ENCODE data around the gene CROCC2.

Gene CROCC2

DNA sequence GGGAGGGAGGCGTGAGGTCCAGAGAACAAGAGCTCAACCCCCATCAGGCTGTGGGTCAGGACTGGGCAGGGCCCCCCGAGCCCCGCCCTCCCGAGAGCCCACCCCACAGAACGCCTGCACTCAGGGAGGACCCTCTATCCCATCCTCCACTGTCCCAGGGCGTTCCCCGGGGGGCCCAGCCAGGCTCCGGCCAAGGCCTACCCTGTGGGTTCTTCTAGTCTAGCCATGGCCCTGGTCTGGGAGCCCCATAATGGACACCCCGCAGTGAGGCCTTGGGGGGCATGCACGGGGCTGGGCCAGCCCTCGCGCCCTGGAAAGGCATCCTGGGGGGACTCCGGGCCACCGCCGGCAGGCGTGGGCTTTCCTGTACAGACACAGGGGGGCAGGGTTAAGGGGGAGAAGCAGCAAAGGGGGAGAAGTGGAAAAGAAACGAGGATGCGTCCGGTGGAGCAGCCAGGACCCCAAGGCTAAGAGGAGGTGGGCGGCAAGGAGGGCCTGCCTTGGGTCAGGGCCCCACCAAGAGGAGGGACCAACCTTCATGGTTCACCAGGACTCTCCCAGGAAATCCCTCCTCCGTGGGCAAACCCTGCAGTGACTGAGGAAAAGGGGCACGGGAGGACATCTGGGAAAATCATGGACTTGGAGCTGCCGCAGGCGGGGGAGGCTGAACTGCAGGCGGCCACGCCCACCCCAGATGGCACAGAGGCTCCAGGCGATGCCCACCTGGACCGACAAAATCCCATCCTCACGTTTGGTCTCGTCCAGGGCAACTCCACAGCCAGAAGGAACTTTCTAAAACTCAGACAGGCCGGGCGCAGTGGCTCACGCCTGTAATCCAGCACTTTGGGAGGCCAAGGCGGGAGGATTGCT, 2.7 kb upstream of the CROCC2 start:
- Histone ChIP-seq H3K9ac (ENCODE audit: low read length) (no peak overlapping the region), H3K27me3 (replicated peaks; ENCODE audit: control insufficient read depth, insufficient read depth, low read length) (peaks cover 19% of the 10 kb centered on the region), H3K4me3 (ENCODE audit: low read length) (no peak overlapping the region), H3K9me3 (ENCODE audit: control insufficient read depth, low read length) (peaks cover 11% of the 10 kb centered on the region), H3K36me3 (ENCODE audit: control insufficient read depth, insufficient read depth, low read length, severe bottlenecking) (no peaks in the 10 kb centered on the region), H3K4me1 (ENCODE audit: control insufficient read depth, insufficient read depth, low read length) (no peaks in the 10 kb centered on the region)
- no peak for DNase-seq (ENCODE audit: low read depth)

DNA sequence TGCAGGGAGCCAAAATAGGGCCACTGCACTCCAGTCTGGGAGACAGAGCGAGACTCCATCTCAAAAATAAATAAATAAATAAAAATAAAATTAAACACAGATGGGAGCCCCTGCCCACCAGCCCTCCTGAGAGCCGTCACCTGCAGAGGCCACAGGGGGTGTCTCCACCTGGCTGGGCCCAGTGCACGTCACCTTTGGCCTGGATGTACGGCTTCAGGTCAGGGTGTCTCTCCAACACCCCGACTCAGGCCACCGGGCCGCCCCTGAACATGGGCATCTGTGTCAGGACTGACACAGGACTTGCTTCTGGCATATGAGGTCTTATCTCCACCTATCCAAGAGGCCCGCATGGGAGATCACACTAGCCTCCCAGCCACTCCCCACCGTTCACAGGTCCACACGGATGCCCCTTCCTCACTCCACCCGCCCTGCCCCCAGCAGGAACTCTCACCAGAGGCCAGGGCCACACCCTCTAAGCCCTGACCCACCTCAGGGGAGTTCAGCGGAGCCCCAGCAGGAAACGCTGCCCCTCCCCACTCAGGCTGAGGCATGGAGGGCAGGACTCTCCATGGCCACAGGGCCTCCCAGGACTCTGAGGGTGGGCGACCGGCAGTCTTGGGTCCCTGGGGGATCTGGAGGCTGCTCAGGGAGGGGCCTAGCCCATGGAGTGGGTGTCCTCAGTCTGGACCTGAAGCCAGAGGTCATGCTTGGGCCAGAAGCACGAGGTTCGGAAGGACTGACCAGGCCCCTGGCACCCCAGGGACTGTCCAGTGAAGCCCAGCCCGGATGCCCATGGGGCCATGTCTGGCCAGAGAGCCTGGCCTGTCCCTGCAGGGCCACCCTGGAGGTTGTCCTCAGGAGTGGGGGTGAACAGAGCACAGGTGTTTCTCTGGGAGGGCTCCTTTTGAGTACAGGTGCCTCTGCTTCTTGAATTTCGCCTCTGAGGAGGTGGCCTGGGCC, 1.6 kb upstream of the CROCC2 start:
- Histone ChIP-seq H3K4me1 (ENCODE audit: control insufficient read depth, insufficient read depth, low read length) (no peaks in the 10 kb centered on the region), H3K9ac (ENCODE audit: low read length) (no peak overlapping the region), H3K27me3 (replicated peaks; ENCODE audit: control insufficient read depth, insufficient read depth, low read length) (peaks cover 19% of the 10 kb centered on the region), H3K36me3 (ENCODE audit: control insufficient read depth, insufficient read depth, low read length, severe bottlenecking) (no peaks in the 10 kb centered on the region), H3K9me3 (ENCODE audit: control insufficient read depth, low read length) (peaks cover 11% of the 10 kb centered on the region), H3K4me3 (ENCODE audit: low read length) (no peak overlapping the region)
- DNase-seq (ENCODE audit: low read depth) = no peak

DNA sequence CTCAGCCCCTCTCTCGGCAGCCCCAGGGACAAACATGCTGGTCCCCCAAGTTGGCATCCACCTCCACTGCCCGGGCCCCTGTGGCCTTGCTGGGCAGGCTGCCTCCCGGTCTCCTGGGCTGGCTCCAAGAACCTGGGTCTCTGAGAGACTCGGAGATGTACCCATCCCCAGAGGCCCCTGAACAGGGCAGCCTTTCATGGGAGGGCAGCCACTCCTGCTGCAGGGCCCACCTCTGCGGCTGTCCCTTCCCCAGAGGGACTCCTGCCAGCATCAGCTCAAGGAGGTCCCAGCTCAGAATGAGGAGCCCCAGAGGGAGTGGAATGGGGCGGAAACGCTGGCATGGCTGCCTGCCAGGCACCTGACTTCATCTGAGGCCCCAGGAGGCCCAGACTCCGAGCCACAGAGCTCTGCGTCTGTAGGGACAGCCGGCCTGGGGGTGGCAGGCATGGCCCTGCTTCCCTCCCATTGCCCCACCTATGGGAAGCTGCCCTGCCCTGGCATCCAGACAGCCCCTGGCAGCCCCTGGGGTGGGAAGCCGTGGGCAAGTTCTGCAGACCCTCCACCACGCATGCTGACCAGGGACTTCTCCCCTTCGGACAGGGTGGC, 857 bp upstream of the CROCC2 start:
- Histone ChIP-seq H3K36me3 (ENCODE audit: control insufficient read depth, insufficient read depth, low read length, severe bottlenecking) (no peaks in the 10 kb centered on the region), H3K9ac (ENCODE audit: low read length) (no peak overlapping the region), H3K4me3 (ENCODE audit: low read length) (no peak overlapping the region), H3K27me3 (replicated peaks; ENCODE audit: control insufficient read depth, insufficient read depth, low read length) (peaks cover 19% of the 10 kb centered on the region), H3K4me1 (ENCODE audit: control insufficient read depth, insufficient read depth, low read length) (no peaks in the 10 kb centered on the region), H3K9me3 (ENCODE audit: control insufficient read depth, low read length) (peaks cover 9% of the 10 kb centered on the region)
- no peak for DNase-seq (ENCODE audit: low read depth)

DNA sequence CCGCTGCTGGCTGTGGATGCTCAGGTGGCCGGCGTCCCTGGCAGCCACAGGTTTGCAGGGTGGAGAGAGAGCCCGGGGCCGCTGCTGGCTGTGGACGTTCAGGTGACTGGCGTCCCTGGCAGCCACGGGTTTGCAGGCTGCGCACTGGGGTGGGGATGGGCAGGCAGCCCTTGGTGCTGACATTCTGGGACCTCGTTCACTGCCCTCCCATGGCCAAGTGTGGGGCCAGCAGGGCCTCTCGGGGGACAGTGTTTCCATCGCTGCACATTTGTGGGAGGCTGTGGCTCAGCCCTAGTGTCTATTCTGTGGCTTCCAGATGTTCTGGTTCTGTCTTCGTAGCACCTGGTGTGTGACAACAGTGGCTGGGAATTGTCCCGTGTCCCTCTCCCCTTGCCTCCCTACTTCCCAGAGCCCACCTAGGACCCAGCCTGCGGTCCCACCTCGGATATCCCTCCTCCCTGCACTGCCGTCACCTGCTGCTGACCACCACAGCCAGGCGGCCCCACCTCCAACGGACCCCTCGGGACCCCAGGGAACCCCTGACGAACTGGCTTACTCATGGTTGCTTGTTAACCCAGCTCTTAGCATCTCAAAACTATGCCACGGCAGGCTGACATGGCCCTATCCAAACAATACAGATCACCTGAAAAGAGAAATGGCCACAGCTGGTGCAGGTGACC, 915 bp downstream of the CROCC2 start:
- Histone ChIP-seq H3K4me1 (ENCODE audit: control insufficient read depth, insufficient read depth, low read length) (no peaks in the 10 kb centered on the region), H3K4me3 (ENCODE audit: low read length) (no peak overlapping the region), H3K36me3 (ENCODE audit: control insufficient read depth, insufficient read depth, low read length, severe bottlenecking) (no peaks in the 10 kb centered on the region), H3K27me3 (replicated peaks; ENCODE audit: control insufficient read depth, insufficient read depth, low read length) (peaks cover 19% of the 10 kb centered on the region), H3K9ac (ENCODE audit: low read length) (no peak overlapping the region), H3K9me3 (ENCODE audit: control insufficient read depth, low read length) (no peaks in the 10 kb centered on the region)
- no peak for DNase-seq (ENCODE audit: low read depth)

DNA sequence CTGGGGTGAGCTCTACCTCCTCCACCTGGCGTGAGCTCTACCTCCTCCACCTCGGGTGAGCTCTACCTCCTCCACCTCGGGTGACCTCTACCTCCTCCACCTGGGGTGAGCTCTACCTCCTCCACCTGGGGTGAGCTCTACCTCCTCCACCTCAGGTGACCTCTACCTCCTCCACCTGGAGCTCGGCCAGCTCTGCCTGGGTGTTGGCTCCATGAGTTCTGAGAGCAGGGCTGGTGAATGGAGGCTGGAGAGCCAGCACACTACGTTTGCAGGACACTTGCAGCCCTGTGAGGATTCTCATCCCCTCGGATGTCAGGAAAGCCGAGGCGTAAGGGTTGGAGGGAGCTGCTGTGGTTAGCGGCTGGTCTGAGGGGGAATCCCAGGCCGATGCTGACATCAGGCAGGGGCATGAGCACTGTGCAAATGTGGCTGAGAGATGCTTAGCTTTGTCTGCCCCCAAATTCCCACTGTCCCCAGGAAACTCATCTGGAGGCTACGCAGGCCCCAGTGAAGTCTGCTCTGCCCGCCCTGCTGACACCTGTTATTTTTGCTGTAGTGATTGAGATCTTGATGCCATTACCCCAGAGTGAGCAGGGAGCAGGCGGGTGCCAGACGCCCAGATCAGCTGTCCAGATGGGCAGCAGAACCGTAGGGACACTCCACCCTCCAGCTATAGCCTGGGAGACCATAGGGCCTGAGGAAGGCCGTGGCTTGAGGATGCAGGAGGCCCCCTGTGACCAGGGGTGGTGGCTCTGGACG, 3.3 kb downstream of the CROCC2 start:
- Histone ChIP-seq H3K36me3 (ENCODE audit: control insufficient read depth, insufficient read depth, low read length, severe bottlenecking) (no peaks in the 10 kb centered on the region), H3K9me3 (ENCODE audit: control insufficient read depth, low read length) (no peaks in the 10 kb centered on the region), H3K4me1 (ENCODE audit: control insufficient read depth, insufficient read depth, low read length) (peaks cover 11% of the 10 kb centered on the region), H3K9ac (ENCODE audit: low read length) (no peak overlapping the region), H3K4me3 (ENCODE audit: low read length) (no peak overlapping the region), H3K27me3 (replicated peaks; ENCODE audit: control insufficient read depth, insufficient read depth, low read length) (peaks cover 19% of the 10 kb centered on the region)
- no peak for DNase-seq (ENCODE audit: low read depth)

DNA sequence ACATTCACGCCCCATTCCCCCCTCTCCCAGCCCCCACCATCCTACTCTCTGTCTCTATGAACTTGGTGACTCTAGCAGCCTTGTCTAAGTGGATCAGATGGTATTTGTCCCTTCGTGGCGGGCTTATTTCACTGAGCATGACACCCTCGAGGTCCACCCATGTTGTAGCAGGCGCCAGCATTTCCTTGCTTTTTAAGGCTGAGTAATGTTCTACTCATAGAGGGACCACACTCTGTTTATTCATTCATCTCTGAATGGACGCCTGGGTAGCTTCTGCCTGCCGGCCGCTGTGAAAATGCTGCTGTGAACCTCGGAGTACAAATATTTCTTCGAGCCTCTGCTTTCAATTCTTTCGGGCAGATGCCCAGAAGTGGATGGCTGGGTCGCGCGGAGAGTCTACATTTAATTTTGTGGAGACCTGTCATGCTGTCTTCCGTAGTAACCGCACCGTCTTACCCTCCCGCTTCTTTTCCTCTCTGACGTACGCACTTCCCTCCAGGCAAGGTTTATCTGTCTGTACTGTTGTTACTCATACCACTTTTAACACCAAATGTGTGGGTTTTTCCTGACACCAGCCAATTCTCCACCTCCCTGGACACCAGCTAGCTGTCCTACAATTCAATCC, 5.6 kb downstream of the CROCC2 start:
- DNase-seq (ENCODE audit: low read depth) = no peak
- H3K4me1 ChIP-seq (ENCODE audit: control insufficient read depth, insufficient read depth, low read length) = peaks cover 30% of the 10 kb centered on the region
- H3K36me3 ChIP-seq (ENCODE audit: control insufficient read depth, insufficient read depth, low read length, severe bottlenecking) = no peaks in the 10 kb centered on the region
- no peak overlapping the region for H3K4me3 ChIP-seq (ENCODE audit: low read length)
- no peaks in the 10 kb centered on the region for H3K9me3 ChIP-seq (ENCODE audit: control insufficient read depth, low read length)
- no peak overlapping the region for H3K9ac ChIP-seq (ENCODE audit: low read length)
- H3K27me3 ChIP-seq (replicated peaks; ENCODE audit: control insufficient read depth, insufficient read depth, low read length) = peaks cover 7% of the 10 kb centered on the region

DNA sequence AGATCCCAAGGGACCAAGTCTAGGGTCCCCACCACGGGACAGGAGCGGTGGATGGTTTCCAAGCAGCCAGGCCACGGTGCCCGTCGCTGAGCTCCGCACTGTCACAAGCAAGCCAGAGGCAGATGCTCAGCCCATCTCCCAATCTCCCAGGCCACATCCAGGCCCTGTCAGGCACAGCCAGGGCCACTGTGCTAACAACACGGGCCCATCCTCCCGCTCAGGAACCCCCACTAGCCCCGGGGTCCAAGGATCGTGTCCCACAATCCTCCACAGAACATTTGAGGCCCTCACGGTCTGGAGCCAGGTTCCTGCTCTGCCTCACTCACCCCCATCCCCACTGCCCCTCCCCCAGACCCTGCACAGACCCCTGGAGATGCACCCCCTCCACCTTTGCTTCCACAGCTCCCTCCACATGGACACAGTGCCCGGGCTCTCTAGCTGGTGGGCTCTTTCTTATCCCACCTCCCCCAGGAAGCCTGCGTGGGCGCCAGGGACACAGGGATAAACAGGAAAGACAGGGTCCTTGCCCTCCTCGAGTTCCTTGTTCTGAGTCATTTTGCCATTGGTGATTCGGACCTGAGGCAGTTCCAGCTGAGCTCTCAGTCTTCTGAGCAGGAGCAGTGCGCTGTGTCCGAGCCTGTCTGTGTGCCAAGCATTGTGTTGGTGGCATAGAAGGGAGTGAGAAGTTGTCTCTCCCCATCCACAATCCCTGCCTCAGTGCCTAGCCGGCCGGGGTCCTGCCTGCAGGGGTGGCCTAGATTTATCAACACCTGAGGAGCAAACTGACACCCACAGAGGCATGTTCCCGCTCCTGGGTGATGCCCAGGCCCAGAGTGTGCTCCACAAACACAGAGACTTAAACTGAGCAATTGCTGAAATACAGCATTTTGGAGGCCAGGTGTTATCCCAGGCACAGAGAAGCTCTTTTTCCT, 7.0 kb downstream of the CROCC2 start:
- Histone ChIP-seq H3K9me3 (ENCODE audit: control insufficient read depth, low read length) (no peaks in the 10 kb centered on the region), H3K4me1 (ENCODE audit: control insufficient read depth, insufficient read depth, low read length) (peaks cover 40% of the 10 kb centered on the region), H3K9ac (ENCODE audit: low read length) (peak overlapping the region; percentile 27), H3K4me3 (ENCODE audit: low read length) (no peak overlapping the region), H3K36me3 (ENCODE audit: control insufficient read depth, insufficient read depth, low read length, severe bottlenecking) (no peaks in the 10 kb centered on the region), H3K27me3 (replicated peaks; ENCODE audit: control insufficient read depth, insufficient read depth, low read length) (no peaks in the 10 kb centered on the region)
- no peak for DNase-seq (ENCODE audit: low read depth)

DNA sequence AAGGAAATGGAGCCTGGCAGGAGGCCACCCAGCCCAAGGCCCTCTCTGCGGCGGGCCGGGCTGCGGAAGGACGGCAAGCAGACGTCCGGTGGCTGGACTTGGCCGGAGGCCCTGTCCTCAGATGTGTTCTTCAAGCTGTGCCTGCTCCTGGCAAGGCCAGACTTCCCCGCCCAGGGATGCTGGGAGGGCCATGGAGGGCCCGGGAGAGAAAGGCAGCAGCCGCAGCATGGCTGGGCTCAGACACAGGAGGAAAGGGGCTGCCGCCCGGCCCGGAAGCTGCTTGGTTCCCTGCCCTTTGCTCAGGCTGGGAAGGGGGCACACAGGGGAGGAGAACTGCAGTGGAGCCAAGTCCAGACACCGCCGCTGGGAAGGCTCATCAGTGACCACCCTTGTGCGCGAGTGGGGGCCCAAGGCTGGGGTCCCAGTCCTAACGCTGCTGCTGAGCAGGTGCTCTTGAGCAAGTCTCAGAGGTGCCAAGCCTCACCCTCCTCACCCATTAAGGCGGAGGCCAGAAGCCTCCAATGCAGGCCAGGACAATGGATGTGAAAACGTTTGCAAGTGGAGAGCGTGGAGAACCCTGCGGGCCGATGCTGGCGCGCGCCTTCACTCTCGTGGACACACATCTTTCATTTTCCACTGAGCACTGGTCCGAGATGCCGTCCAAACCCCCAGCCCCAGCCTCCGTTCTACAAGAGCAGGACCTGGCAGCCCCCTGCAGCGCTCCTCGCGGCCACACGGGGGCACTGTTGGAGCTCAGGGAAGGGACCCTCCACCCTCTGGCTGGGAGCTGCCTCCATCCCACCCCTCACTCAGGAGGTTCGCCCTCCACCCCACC, 7.9 kb downstream of the CROCC2 start:
- H3K27me3 ChIP-seq (replicated peaks; ENCODE audit: control insufficient read depth, insufficient read depth, low read length) = no peaks in the 10 kb centered on the region
- no peaks in the 10 kb centered on the region for H3K9me3 ChIP-seq (ENCODE audit: control insufficient read depth, low read length)
- no peaks in the 10 kb centered on the region for H3K36me3 ChIP-seq (ENCODE audit: control insufficient read depth, insufficient read depth, low read length, severe bottlenecking)
- no peak overlapping the region for H3K4me3 ChIP-seq (ENCODE audit: low read length)
- H3K9ac ChIP-seq (ENCODE audit: low read length) = peak overlapping the region; percentile 21
- H3K4me1 ChIP-seq (ENCODE audit: control insufficient read depth, insufficient read depth, low read length) = peaks cover 40% of the 10 kb centered on the region
- DNase-seq (ENCODE audit: low read depth) = peak; percentile 83

Measured in adipocyte (in vitro differentiated cells).